HG03342 (cell line): ENCODE data around the gene PRRG1.
"Not testable (repeated sequence)": the region's sequence is repeated elsewhere in the genome, so short reads cannot be mapped to it uniquely, and the experiment has no call there.

ENCODE experiments used
- ATAC-seq: cut with Tn5 transposase; IDR thresholded peaks from one replicate; pipeline ENCODE4 v1.9.1; 2021; ENCODE audit warnings: mild to moderate bottlenecking, moderate library complexity; ENCODE audit not compliant: unreplicated experiment

PRRG1 gene

DNA sequence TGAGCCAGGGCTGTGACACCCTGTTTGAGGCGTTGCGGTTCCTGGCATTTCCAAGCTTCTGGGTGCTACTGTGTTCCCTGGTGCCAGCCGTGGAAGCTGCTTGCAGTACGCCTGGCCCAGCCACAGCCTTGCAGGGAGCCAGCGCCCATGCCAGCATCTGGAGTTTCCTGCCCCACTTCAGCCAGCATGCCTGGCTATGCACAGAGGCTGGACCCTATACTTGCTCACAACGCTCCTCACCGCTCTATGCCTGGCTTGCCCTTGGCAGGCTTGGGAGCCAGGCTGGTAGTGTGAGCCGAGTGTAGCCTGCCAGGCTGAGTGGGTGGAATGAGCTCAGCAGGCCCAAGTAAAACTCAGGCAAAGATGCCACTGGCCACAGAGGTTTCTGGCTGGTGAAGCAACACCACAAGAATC, 22.4 kb downstream of the PRRG1 start:
- no peak for ATAC-seq

DNA sequence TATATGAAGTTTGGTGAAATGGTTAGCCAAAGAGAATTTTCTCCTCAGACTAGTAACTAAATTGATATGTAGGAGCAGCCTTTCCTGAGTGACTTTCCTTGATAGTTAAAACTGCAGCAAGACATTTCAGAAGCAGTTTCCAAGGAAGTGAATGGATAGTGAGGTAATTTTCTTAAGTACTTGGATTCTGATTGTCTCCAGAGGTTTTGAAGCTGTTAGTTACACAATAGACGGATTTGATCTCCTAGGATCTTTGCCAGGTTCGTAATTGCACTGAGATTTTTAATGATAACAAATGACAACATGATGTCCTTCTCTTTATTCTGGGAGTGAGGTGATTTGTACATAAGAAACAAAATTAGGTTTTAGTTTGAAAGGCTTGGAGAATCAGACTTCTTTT, 29.2 kb downstream of the PRRG1 start:
- no peak for ATAC-seq

DNA sequence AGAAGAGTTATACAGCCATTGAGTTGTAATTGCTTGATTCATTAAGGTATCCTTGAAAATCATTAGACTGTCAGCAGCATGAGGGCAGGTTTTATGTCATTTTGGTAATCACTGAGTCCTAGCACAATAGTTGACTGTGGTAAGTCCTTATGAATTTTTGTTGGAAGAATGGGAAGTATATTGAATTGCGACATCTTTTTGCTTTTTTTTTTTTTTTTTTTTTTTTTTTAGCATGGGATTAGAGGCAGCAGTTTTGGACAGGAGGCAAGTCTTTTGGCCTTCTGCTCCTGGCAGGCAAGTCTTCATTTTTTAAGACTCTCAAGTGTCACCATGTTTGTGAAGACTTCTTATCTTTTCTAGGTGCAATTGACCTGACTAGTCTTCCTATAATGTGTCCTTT, 29.7 kb downstream of the PRRG1 start:
- ATAC-seq: no peak

DNA sequence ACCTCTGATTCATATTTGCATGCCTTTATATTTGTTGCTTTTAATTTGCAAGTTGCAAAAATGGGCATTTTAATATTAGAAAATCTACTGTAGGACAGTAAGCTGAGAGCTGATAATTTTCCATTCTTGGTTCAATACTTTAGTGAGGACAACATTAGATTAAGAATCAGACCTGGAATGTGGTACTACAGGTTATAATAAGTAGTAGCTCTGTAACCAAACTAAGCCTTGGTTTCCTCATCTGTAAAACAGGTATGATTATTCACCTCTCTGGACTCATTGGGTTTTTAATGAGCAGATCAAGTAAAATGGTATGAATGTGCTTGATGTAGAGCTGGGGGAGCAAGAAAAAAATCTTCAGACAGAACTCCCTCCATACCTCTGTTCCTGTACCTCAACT, 31.1 kb downstream of the PRRG1 start:
- no peak for ATAC-seq

DNA sequence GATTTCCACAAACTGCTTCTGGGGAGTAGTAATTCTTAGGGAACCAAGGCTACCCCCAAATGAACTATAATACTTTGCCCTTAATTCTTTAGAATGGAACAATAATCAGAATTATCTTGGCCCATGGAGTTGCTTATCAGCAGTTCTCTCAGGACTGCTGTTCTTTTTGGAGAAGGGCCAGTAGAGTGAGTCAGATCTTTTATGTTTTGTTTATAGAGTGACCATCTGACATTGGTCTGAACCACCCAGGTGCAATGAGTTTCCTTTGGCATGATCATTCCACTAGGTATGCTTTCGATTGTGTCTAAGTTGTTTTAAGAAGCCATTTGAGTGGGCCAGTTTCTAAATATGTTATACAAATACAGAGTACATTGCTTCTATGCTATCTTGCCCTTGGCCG, 31.8 kb downstream of the PRRG1 start:
- no peak for ATAC-seq

DNA sequence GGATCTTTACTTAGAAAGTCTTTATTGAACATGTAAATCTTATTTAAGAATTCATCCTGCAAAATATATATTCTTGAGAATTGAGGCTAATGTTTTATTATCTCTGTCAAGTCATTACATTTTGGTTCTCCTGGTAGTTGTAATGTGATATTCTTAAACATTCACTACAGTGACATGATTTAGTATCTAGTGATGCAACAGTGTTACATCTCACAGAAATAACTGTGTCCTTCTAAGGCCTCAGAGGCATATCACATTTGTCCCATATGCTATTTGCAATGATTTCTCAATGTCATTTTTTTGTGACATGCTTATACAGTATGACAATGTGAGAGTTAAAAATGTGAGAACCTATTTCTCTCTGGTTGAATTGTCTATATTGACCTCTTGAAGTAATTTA, 34.1 kb downstream of the PRRG1 start:
- no peak for ATAC-seq

DNA sequence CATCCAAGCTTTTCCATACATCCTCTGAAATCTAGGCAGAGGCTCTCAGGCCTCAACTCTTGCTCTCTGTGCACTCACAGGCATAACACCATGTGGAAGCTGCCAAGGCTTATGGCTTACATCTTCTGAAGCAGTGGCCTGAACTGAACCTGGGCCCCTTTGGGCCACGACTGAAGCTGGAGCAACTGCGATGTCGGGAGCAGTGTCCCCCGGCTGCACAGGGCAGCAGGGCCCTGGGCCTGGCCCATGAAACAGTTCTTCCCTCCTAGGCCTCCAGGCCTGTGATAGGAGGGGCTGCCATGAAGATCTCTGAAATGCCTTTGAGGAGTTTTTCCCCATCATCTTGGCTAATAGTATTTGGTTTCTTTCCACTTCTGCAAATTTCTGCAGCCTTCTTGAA, 39.2 kb downstream of the PRRG1 start:
- ATAC-seq: no peak

DNA sequence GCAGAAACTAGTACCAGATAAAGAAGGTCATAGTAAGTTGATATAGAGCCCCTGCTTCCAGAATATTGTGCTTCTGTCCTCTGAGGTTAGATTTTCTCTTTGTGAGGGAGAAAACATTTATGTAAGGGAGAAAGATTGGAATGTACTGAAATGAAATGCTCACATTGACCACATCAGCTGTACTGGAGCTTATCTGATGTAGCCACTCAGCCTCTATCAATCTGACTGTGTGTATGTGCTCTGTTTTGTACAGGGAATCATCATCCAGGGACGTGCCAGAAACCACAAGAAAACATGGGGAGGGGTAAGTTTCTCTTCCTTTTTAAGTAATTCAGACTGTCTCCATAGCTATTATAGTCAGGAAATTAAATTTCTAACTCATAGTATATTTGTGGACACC, 56.8 kb downstream of the PRRG1 start:
- ATAC-seq: no peak

DNA sequence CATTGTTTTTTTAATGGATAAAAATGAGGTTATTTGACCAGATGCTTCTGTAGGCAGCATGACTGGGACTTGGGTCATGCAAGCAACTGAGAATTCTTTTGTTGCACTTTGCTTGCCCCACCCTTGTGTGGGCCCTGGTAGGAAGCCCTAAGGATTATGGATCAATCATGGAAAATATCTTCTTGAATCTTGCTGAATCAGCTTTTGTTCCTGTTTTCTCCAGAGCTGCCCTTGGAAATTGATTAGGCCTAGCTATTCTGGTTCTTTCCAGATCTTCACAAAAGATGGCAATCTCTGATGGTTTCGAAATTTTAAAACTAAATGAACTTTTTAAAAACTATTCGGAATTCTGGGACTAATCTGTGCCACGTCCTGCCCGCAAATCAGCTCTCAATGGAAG, 58.6 kb downstream of the PRRG1 start:
- ATAC-seq: no peak

DNA sequence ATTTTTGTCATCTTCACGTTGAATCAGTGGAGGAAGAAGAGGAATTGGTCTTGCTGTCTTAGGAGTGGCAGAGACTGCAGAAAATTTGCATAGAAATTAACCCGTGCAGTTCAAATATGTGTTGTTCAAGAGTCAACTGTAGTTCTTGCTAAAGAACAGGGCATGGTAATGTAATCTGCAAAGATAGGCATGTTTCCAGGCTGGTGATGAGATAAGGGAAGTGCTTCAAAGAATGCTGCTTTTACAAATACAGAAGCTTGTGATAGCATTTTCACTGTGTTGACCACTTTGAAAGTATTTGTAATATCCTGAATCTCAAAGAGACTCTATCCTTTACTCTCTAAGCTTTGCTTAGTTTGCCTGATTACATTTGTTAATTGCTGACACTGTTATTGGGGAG, 60.1 kb downstream of the PRRG1 start:
- no peak for ATAC-seq

DNA sequence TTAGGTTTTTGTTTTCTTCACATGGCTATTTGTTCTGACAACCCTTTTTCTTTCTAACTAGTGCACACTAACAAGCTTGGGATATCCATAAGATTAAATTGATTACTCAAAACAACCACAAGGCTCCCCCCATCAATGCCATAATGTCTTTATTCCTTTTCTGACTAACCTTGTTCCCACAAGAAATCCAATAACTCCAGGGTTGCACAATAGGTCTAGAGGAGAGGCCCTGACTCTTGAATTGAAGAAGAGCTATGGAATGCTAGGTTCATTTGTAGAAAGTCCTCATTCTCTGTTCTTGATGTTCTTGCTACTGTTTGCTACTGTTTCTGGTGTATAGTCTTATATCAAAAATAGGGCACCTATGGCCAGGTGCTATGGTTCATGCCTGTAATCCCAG, 71.0 kb downstream of the PRRG1 start:
- no peak for ATAC-seq

DNA sequence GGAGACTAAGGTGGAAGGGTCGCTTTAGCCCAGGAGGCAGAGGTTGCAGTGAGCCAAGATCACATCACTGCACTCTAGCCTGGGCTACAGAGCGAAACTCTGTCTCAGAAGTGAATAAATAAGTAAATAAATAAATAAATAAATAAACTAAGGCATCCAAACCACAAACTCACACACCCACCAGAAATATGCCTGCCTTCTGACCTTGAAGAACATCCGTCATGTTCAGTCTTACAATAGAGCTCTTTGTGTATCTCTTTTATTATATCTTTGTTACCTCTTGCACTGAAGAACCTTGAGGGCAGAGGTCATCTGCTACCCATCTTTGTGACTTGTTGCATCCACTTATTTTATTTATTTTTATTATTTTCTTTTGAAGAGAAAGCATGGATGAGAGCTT, 71.6 kb downstream of the PRRG1 start:
- ATAC-seq: no peak

DNA sequence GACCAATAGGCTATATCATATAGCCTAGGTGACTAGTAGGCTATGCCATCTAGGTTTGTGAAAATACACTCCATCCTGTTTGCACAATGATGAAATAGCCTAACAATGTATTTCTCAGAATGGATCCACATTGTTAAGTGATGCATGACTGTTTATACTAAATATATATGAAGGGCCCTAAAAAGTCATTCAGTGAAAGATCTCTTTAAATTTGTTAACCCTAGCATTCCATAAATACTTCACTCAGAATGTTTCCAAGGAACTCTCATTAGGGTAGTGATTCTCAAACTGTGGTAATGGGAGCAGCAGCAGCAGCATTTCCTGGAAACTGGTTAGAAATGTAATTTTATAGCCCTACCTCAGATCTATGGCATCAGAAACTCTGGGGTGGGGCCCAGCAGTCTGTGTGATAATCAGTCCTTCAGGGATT, 74.9 kb downstream of the PRRG1 start:
- ATAC-seq: no peak

DNA sequence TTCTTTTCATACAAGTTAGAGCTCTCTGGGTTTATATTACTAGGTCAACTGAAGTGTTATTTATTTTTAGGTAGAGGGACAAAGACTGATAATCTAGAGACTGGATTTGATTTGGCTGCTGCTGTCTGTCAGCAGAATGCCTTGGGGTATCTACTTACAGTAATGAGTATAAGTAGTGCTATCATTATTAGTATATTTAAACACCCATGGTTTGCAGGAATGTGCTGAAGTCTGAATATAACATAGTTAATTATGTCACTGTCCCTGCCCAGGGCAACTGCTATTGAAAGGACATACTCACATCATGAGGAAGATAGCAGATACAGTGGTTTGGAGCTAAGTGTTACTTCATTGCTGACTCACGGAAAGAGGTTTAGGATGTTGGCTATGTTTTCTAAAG, 76.2 kb downstream of the PRRG1 start:
- ATAC-seq: no peak

DNA sequence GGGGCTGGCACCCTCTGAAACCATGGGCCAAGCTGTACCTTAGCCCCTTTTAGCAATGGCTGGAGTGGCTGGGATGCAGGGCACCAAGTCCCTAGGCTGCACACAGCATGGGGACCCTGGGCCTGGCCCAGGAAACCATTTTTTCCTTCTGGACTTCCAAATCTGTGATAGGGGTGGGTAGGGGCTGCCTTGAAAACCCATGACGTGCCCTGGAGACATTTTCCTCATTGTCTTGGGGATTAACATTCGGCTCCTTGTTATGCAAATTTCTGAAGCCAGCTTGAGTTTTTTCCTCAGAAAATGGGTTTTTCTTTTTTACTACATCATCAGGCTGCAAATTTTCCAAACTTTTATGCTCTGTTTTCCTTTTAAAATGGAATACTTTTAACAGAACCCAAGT, 79.8 kb downstream of the PRRG1 start:
- ATAC-seq: not testable (repeated sequence)

DNA sequence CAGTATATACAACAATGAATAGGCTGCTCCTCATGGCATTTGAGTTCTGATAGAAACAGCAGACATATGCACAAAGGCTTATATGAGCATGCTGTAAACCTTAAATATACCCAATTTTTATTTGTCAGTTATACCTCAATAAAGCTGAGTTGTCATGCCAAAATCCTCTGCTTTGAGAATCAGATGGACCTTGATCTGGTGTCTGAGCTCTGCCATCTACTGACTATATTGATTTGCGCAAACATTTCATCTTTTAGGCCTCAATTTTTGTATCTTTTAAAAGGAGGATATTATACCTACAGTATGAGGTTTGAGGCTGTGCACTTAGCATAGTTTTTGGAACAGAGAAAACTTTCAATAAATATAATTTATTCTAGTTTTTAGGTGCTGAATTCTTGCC, 85.2 kb downstream of the PRRG1 start:
- ATAC-seq: no peak

DNA sequence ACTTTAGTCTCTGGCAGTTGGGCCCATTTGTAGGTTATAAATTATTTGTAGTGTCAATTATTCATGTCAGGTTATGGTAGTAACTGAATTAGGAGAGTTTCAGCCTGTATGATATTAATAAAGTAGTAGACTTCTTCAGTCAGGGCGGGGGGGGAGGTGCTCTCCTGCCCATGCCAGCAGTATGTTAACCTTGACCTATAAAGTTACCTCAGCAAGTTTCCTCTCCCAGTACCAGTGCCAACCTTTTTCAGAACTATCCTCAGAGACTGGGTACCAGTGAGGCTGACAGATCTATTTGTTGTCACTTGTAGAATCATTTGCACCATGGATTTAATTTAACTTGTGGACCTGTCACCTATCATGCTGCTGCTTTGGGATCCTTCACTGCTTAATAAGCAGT, 88.0 kb downstream of the PRRG1 start:
- no peak for ATAC-seq

DNA sequence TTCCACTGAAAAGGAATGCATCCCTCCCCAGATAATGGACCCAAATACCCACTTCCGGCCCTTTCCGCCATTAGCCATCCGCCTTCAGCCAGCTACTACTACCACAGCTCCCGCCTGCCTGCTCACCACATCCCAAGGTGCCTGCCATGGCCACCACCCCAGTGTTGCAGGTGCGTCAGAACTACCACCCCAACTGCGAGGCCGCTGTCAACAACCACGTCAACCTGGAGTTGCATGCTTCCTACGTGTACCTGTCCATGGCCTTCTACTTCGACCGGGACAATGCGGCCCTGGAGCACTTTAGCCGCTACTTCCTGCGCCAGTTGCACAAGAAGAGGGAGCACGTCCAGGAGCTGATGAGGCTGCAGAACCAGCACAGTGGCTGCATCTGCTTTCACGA, 92.2 kb downstream of the PRRG1 start:
- no peak for ATAC-seq

DNA sequence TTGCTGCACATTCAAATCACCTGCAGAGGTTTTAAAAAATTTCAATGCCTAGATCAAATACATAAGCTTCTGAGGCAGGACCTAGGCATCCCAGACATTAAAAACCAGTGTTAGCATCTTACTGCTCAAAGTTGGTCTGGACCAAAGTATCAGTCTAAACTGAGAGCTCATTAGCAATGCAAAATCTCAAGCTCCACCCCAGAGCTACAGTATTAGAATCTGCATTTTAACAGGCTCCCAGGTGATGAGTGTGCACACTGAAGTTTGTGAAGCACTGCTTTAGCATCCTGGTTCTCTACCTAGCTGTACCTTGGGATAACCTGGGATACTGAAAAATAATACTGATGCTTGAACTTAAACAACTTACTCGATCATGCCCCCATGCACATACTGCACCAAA, 96.0 kb downstream of the PRRG1 start:
- ATAC-seq: no peak

DNA sequence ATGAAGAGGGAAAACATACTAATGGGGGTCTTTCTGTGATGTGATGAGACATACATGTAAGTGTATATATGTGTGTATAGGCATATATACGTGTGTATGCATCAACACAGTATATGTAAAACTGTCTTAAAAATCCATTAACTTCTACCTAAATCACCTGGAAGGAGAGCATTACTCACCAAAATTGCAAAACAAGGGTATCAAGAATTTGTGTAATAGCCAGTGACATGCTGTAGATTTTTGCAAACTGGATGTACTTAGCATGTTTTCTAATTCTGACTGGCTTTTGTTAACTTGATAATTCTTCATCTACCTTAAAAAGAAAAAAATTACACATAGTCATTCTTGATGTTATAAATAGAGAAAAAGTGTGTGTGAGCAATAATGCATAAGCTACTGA, 104.7 kb downstream of the PRRG1 start:
- no peak for ATAC-seq

DNA sequence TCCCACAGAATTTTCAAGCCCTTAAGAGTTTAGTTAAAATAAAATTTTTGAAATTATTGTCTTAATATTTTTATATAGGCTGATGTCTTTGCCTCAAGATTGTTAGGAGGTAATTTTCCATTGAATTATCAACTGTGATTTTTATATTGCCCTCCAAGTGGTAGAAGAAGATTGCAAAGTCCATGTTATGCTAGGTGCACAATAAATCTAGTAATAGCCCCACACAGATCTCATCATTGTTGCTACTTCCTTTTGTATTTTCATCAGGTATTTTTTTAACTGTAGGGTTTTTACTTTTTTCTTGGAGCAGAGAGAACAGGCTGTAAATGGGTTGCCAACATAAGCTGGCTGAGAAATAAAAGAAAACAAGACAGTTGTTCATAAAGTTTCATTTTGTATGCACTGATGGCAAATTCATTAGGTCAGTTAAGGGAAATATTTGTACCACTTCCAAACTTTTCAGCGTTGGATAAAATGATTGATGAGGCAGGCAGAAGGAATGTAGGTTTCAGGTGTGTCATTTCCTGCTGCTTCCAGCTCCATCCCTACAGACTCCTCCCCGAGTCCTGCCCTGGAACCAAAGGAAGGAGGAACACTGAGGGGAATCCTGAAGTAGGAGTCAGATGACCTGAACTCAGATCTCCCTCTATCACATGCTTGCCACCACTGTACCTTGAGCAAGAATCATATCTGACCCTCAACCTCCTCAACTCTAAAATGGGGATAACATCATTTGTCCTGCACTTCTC, 105.5 kb downstream of the PRRG1 start:
- ATAC-seq: no peak

DNA sequence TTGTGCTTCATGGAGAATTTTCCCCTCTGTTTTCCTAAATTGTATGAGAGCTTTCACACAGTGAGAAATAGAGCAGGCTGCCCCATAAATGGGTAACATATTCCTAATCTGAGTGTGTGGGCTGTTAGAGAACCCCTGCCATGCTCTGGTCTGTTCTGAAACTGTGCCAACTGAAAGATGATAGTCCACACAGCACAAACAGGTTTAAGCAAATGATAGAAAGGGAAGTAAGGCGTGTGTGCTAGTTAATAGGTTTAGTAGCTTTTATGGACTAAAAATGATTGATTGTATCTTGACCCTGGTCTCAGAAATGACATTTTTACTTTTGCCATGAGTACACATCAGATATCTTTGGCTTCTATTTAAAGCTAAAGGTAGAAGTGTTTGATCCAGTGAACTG, 106.2 kb downstream of the PRRG1 start:
- ATAC-seq: no peak

DNA sequence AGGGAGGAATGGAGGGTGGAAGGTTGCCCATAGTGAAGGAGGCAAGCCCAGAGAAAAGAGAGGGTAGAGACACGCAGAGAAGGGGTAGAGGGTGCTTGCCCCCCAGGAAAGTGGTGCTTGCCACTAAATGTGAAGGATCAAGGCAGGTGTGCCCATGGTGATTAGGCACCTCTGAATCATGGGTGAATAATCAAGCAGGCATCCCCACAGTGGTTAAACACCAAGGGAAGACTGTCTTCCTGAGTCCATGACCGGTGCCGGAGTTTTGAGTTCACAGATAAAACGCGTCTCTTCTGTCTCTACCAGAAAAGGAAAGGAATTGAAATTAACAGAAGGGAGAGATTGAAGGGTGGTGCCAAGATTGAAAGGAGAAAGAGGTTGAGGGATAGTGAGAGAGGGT, 111.1 kb downstream of the PRRG1 start:
- not testable (repeated sequence) for ATAC-seq
